Measurements from ENCODE around the gene TBX20.
"Not testable (repeated sequence)": the region's sequence is repeated elsewhere in the genome, so short reads cannot be mapped to it uniquely, and the experiment has no call there.

TBX20 gene

DNA sequence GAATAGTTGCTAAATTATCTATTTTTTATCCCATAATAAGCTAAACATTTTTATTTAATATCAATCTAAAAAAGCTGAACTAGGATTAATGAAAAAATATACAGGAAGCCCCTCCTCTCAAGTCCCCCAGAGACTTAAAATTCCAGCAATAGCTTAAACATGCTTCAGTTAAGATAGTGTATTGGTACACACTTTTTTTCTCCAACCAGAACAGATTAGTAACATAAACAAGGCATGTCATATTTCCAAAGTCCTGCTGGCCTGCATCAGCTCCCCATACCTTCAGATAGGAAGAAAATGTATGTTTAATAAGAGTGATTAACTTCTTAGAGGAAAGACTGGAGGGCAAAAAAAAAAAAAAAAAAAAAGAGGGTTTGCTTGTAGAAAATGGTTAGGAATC lies 7.1 kb downstream of the TBX20 start:
- H3K9me3 ChIP-seq (ENCODE audit: control insufficient read depth, insufficient read depth, low read length): no peaks in the 10 kb centered on the region
- no peak overlapping the region for H3K27ac ChIP-seq (ENCODE audit: low read length)
- H3K36me3 ChIP-seq (ENCODE audit: control insufficient read depth, insufficient read depth, low read length): no peaks in the 10 kb centered on the region
- no peak for DNase-seq (ENCODE audit: low read depth, low spot score)
- H3K4me1 ChIP-seq (ENCODE audit: control insufficient read depth, insufficient read depth, low read length): peaks cover 3% of the 10 kb centered on the region; the same call in 1 of the 2 replicates
- peaks cover 21% of the 10 kb centered on the region for H3K27me3 ChIP-seq (ENCODE audit: control insufficient read depth, insufficient read depth, low read length)
- no peak overlapping the region for H3K4me3 ChIP-seq (ENCODE audit: low read length)

DNA sequence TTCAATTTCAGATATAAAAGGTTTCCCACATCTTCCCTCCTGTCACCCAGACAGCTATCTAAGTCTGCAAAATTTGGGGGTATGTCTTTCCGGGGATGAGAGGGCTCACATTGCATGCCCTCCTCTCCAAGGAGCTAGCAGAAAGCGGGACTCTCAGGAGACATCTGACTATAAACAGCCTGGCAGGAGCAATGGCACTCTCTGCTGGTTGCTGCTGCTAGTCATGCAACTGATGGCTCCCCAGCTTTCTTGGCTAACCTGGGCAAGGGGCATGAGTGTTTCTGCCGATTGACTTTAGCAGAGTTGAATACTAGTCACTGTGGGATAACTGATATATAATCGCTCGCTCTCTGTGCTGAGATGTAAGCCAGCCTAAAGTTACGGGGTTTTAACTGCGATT lies 12.0 kb downstream of the TBX20 start:
- Histone ChIP-seq H3K4me3 (ENCODE audit: low read length) (no peak overlapping the region), H3K36me3 (ENCODE audit: control insufficient read depth, insufficient read depth, low read length) (no peaks in the 10 kb centered on the region), H3K27ac (ENCODE audit: low read length) (no peak overlapping the region), H3K9me3 (ENCODE audit: control insufficient read depth, insufficient read depth, low read length) (no peaks in the 10 kb centered on the region), H3K27me3 (ENCODE audit: control insufficient read depth, insufficient read depth, low read length) (no peaks in the 10 kb centered on the region), H3K4me1 (ENCODE audit: control insufficient read depth, insufficient read depth, low read length) (no peaks in the 10 kb centered on the region)
- WGBS (ENCODE audit: insufficient coverage, insufficient read length): no CpG with 5 or more reads among the region's 7 CpGs
- no peak for DNase-seq (ENCODE audit: low read depth, low spot score)

DNA sequence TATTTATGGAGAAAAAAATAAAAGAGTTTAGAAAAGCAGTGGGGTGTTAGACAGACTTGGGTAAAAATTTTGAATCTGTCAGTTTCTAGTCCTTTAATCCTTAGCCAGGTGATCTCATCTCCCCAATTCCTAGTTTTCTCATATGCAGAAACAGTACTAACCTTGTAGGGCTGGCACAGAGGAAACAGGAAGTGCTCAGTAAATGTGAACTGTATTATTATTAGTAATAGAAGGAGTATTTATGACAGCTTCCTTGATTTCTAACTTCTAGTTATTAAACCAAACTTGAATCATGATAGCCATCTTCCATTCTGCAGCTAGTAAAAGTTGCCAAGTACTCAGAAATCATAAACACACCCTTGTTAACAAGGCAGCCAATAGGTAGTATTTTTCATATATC lies 12.5 kb downstream of the TBX20 start:
- Histone ChIP-seq H3K27ac (ENCODE audit: low read length) (no peak overlapping the region), H3K4me3 (ENCODE audit: low read length) (no peak overlapping the region), H3K27me3 (ENCODE audit: control insufficient read depth, insufficient read depth, low read length) (no peaks in the 10 kb centered on the region), H3K4me1 (ENCODE audit: control insufficient read depth, insufficient read depth, low read length) (no peaks in the 10 kb centered on the region), H3K9me3 (ENCODE audit: control insufficient read depth, insufficient read depth, low read length) (no peaks in the 10 kb centered on the region), H3K36me3 (ENCODE audit: control insufficient read depth, insufficient read depth, low read length) (no peaks in the 10 kb centered on the region)
- no peak for DNase-seq (ENCODE audit: low read depth, low spot score)

DNA sequence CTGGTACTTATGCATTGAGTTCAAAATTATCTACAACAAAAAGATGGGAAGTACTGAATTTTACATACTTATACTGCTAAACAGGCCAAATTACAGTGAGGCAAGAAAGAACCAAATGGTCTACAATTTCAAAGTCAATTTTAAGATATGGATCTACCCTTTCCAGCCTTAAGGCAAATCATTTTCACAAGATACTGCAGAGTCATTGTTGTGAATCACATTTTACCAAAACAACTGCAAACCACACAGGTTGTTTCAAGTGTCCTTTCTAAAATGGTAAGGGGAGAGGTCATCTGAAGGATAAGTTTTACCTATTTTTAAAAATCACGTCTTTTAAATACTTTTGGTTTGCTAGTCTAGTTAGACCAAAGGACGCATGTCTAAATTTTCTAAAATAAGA lies 12.9 kb downstream of the TBX20 start:
- H3K4me1 ChIP-seq (ENCODE audit: control insufficient read depth, insufficient read depth, low read length); H3K27me3 ChIP-seq (ENCODE audit: control insufficient read depth, insufficient read depth, low read length); H3K9me3 ChIP-seq (ENCODE audit: control insufficient read depth, insufficient read depth, low read length); DNase-seq (ENCODE audit: low read depth, low spot score); H3K36me3 ChIP-seq (ENCODE audit: control insufficient read depth, insufficient read depth, low read length); H3K27ac ChIP-seq (ENCODE audit: low read length); H3K4me3 ChIP-seq (ENCODE audit: low read length): not testable (repeated sequence)
- WGBS (ENCODE audit: insufficient coverage, insufficient read length): no CpG with 5 or more reads among the region's 2 CpGs

DNA sequence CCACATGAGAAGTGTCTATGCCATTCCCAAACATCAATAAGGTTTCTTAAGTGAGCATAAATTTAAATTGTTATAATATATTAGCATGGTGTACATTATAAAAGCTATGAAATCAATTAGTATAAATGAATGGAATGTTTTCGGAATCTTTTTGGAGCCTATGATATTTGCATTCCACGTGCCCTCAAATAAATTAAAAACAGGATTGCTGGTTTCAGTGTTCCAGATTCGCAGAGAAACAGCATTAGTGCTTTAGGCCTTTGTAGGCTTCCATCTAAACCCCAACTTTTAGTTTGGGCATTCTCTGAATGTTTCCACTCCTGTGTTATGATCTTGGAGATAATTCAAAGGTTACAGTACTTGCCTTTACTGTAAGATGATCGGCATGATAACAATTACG lies 15.4 kb downstream of the TBX20 start:
- H3K4me1 ChIP-seq (ENCODE audit: control insufficient read depth, insufficient read depth, low read length); H3K4me3 ChIP-seq (ENCODE audit: low read length); H3K36me3 ChIP-seq (ENCODE audit: control insufficient read depth, insufficient read depth, low read length); H3K9me3 ChIP-seq (ENCODE audit: control insufficient read depth, insufficient read depth, low read length); H3K27ac ChIP-seq (ENCODE audit: low read length); H3K27me3 ChIP-seq (ENCODE audit: control insufficient read depth, insufficient read depth, low read length); DNase-seq (ENCODE audit: low read depth, low spot score): not testable (repeated sequence)
- WGBS (ENCODE audit: insufficient coverage, insufficient read length): 100% methylated on average over 2 of the region's 5 CpGs

DNA sequence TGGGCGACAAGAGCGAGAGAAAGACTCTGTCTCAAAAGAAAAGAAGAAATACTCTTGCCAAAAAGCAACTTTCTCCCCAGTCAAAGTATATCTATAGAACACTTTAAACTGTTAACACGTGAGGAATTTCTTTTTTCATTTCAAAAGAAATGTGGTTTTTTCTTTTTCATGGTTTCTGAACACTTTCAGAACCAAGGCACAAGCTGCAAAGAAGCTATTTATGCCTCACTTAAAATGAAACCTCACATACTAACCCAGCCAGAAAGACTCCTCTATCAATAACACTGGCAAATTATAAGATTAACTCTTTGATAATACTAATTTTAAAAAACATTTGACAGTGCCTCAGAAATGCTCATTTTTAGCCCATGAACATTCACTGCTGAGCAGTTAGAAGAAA lies 20.9 kb downstream of the TBX20 start:
- no CpG with 5 or more reads among the region's 3 CpGs for WGBS (ENCODE audit: insufficient coverage, insufficient read length)

DNA sequence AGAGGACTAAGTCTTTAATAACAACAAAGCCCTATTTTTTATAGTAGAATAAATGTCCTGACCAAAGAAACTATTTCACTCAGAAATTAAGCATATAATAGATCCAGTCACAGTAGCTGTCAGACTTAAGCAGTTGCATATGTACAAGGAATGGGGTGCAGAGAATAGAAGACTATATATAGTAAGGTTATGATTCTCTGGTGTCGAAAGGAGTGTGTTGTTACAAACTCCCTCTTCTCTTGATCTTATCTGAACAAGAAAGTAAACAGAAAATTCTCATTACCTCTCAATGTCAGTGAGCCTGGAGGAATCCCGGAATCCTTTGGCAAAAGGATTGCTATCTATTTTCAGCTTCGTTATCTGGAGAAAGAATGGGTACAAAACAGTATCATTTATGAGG lies 22.7 kb downstream of the TBX20 start:
- not testable (repeated sequence) for H3K27ac ChIP-seq (ENCODE audit: low read length); H3K36me3 ChIP-seq (ENCODE audit: control insufficient read depth, insufficient read depth, low read length); H3K9me3 ChIP-seq (ENCODE audit: control insufficient read depth, insufficient read depth, low read length); DNase-seq (ENCODE audit: low read depth, low spot score); H3K27me3 ChIP-seq (ENCODE audit: control insufficient read depth, insufficient read depth, low read length); H3K4me1 ChIP-seq (ENCODE audit: control insufficient read depth, insufficient read depth, low read length); H3K4me3 ChIP-seq (ENCODE audit: low read length)
- no CpG with 5 or more reads among the region's 3 CpGs for WGBS (ENCODE audit: insufficient coverage, insufficient read length)

More for the DNA sequence above, 20.9 kb downstream of the TBX20 start:
- Histone ChIP-seq H3K9me3 (ENCODE audit: control insufficient read depth, insufficient read depth, low read length) (no peaks in the 10 kb centered on the region), H3K36me3 (ENCODE audit: control insufficient read depth, insufficient read depth, low read length) (no peaks in the 10 kb centered on the region), H3K27me3 (ENCODE audit: control insufficient read depth, insufficient read depth, low read length) (no peaks in the 10 kb centered on the region), H3K27ac (ENCODE audit: low read length) (no peak overlapping the region), H3K4me1 (ENCODE audit: control insufficient read depth, insufficient read depth, low read length) (no peaks in the 10 kb centered on the region), H3K4me3 (ENCODE audit: low read length) (no peak overlapping the region)
- no peak for DNase-seq (ENCODE audit: low read depth, low spot score)

DNA sequence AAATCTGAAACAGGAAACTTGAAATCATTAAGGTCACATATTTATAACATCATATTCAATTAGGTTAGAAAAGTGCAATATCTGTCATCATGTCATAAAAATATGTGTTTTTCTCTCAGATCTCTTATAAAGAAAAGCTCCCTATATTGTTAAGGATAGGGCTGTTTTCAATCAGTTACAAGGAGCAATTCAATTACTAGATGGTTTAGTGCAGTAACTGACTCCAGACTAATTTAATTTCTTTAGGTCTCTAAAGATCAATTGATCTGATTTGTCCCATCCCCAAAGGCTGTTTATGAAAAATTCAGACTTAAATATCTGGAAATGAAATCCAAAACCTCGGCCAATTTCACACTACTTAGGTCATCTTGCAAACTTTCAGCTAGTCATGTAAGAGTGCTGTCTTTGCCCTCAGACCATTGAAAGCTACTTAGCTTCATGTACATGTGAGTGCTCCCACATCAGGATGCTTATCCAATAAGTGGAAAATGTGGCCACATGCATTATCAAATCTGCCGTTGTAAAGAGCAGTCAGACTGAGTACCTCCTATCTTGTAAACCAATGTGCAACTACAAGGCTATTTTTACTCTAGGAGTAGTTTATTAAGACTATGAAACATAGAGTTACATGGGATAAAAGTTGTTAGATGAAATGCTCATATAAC lies 24.7 kb downstream of the TBX20 start:
- no CpG with 5 or more reads among the region's 2 CpGs for WGBS (ENCODE audit: insufficient coverage, insufficient read length)
- H3K4me1 ChIP-seq (ENCODE audit: control insufficient read depth, insufficient read depth, low read length); DNase-seq (ENCODE audit: low read depth, low spot score); H3K27ac ChIP-seq (ENCODE audit: low read length); H3K36me3 ChIP-seq (ENCODE audit: control insufficient read depth, insufficient read depth, low read length); H3K9me3 ChIP-seq (ENCODE audit: control insufficient read depth, insufficient read depth, low read length); H3K4me3 ChIP-seq (ENCODE audit: low read length); H3K27me3 ChIP-seq (ENCODE audit: control insufficient read depth, insufficient read depth, low read length): not testable (repeated sequence)

DNA sequence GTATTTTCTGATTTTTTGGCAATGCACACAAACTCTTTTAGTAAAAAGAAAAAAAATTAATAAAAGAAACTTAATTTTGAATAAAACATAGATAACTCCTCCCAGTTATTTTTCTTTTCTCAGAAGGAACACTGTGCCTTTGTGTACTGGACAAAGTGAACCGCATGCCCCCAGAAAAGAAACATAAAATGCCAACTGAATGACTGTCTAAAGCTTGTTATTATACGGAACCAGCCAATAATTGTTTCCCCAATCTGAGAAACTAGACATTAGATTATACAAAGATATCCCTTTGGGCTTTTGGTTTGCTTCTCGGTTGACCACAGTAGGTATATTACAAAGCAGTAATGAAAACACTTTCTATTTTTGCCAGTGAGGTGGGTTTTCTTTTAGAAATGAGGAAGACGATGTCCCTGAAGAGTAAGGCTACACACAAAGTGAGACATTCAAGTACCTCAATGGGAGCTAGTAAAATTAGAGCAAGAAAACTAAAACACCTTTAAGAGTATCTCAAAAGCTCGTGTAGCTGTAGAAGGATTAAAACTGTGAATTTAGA lies 25.3 kb downstream of the TBX20 start:
- WGBS (ENCODE audit: insufficient coverage, insufficient read length): no CpG with 5 or more reads among the region's 5 CpGs
- not testable (repeated sequence) for H3K36me3 ChIP-seq (ENCODE audit: control insufficient read depth, insufficient read depth, low read length); H3K4me3 ChIP-seq (ENCODE audit: low read length); H3K9me3 ChIP-seq (ENCODE audit: control insufficient read depth, insufficient read depth, low read length); DNase-seq (ENCODE audit: low read depth, low spot score); H3K27ac ChIP-seq (ENCODE audit: low read length); H3K27me3 ChIP-seq (ENCODE audit: control insufficient read depth, insufficient read depth, low read length); H3K4me1 ChIP-seq (ENCODE audit: control insufficient read depth, insufficient read depth, low read length)

DNA sequence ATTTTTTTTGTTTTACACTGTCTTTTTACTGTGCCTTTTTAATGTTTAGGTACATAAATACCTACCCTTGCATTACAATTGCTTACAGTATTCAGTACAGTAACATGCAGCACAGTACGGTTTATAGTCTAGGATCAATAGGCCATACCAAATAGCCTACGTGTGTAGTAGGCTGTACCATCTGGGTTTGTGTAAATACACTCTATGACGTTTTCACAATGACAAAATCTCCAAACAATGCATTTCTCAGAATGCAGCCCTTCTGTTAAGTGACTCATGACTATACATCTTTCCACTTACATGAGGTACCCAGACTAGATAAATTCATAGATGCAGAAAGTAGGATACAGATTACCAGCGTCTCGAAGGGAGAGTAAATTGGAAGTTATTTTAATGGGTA lies 26.5 kb downstream of the TBX20 start:
- DNase-seq (ENCODE audit: low read depth, low spot score); H3K27me3 ChIP-seq (ENCODE audit: control insufficient read depth, insufficient read depth, low read length); H3K27ac ChIP-seq (ENCODE audit: low read length); H3K36me3 ChIP-seq (ENCODE audit: control insufficient read depth, insufficient read depth, low read length); H3K4me3 ChIP-seq (ENCODE audit: low read length); H3K4me1 ChIP-seq (ENCODE audit: control insufficient read depth, insufficient read depth, low read length); H3K9me3 ChIP-seq (ENCODE audit: control insufficient read depth, insufficient read depth, low read length): not testable (repeated sequence)
- no CpG with 5 or more reads among the region's 5 CpGs for WGBS (ENCODE audit: insufficient coverage, insufficient read length)

DNA sequence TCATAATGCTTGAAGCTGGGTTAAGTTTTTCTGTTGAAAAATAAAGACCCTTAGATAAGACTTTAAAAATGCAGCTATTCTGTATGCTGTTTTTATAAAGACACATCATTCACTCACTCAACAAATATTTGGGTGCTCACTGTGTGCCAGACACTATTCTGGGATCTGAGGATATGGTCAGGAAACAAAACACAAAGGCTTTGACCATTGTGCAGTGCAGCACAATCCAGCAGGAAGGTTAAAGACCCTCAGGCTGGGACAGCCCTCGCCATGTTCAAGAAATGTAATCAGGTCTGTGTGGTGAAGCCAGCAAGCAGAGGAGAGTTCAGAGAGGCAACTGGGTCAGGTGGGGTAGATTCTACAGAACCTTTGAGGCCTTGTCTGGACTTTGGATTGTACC lies 31.5 kb downstream of the TBX20 start:
- not testable (repeated sequence) for H3K4me1 ChIP-seq (ENCODE audit: control insufficient read depth, insufficient read depth, low read length); DNase-seq (ENCODE audit: low read depth, low spot score); H3K36me3 ChIP-seq (ENCODE audit: control insufficient read depth, insufficient read depth, low read length); H3K27me3 ChIP-seq (ENCODE audit: control insufficient read depth, insufficient read depth, low read length); H3K9me3 ChIP-seq (ENCODE audit: control insufficient read depth, insufficient read depth, low read length); H3K27ac ChIP-seq (ENCODE audit: low read length); H3K4me3 ChIP-seq (ENCODE audit: low read length)
- no CpG with 5 or more reads among the region's 1 CpG for WGBS (ENCODE audit: insufficient coverage, insufficient read length)

All from iPS DF 6.9 (cell line).